ENCODE data around the gene OR2V1.
A peak's percentile ranks its signal among the peaks of the same experiment; 100 is the strongest.
"Not testable (repeated sequence)": the region's sequence is repeated elsewhere in the genome, so short reads cannot be mapped to it uniquely, and the experiment has no call there.

Gene OR2V1

DNA sequence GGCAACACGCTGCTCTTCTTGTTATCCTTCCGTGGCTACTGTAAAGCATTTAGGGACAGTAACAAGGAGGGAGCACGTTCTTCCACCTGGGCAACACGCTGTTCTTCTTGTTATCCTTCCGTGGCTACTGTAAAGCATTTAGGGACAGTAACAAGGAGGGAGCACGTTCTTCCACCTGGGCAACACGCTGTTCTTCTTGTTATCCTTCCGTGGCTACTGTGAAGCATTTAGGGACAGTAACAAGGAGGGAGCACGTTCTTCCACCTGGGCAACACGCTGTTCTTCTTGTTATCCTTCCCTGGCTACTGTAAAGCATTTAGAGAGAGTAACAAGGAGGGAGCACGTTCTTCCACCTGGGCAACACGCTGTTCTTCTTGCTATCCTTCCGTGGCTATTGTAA is 17.4 kb downstream of the OR2V1 start:
- not testable (repeated sequence) for H3K9me3 ChIP-seq (ENCODE audit: control insufficient read depth, insufficient read depth, low read length); H3K4me1 ChIP-seq (ENCODE audit: control insufficient read depth, insufficient read depth, low read length); DNase-seq (ENCODE audit: low read depth, low spot score); H3K4me3 ChIP-seq (ENCODE audit: low read length); H3K36me3 ChIP-seq (ENCODE audit: control insufficient read depth, insufficient read depth, low read length); H3K27ac ChIP-seq (ENCODE audit: low read length)
- H3K27me3 ChIP-seq (ENCODE audit: control insufficient read depth, insufficient read depth, low read length), result peaks cover 22% of the 10 kb centered on the region
- no CpG with 5 or more reads among the region's 13 CpGs for WGBS (ENCODE audit: insufficient coverage, insufficient read length)

- H3K9me3 ChIP-seq (ENCODE audit: control insufficient read depth, insufficient read depth, low read length), result no peaks in the 10 kb centered on the region
- DNase-seq (ENCODE audit: low read depth, low spot score), result no peak
- no peak overlapping the region for H3K27ac ChIP-seq (ENCODE audit: low read length)
- no peak overlapping the region for H3K4me3 ChIP-seq (ENCODE audit: low read length)
- peaks cover 4% of the 10 kb centered on the region; the same call in 1 of the 2 replicates for H3K4me1 ChIP-seq (ENCODE audit: control insufficient read depth, insufficient read depth, low read length)
- no CpG with 5 or more reads among the region's 5 CpGs for WGBS (ENCODE audit: insufficient coverage, insufficient read length)
- peaks cover 22% of the 10 kb centered on the region for H3K27me3 ChIP-seq (ENCODE audit: control insufficient read depth, insufficient read depth, low read length)
- no peaks in the 10 kb centered on the region for H3K36me3 ChIP-seq (ENCODE audit: control insufficient read depth, insufficient read depth, low read length)
Measured at GRCh38 chr5:181112476-181112875, 18.5 kb downstream of the OR2V1 start.

DNA sequence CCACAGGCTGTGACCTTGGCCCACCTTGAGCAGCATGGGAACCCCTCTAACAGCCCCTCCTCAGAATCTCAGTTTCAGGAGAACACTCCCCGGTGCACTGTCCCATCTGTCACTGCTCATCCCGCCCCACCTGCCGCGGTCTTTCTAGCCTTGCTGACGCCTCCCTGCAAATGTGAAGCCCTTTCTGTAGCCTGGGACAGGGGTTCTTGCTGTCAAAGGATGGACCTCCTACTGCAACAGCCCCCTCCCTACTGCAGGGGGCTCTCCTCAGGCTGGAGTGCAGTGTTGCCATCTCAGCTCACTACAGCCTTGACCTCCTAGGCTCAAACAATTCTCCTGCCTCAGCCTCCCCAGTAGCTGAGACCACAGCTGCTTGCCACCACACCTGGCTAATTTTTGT is 20.0 kb downstream of the OR2V1 start:
- no CpG with 5 or more reads among the region's 5 CpGs for WGBS (ENCODE audit: insufficient coverage, insufficient read length)
- H3K36me3 ChIP-seq (ENCODE audit: control insufficient read depth, insufficient read depth, low read length), result no peaks in the 10 kb centered on the region
- H3K9me3 ChIP-seq (ENCODE audit: control insufficient read depth, insufficient read depth, low read length), result no peaks in the 10 kb centered on the region
- H3K4me3 ChIP-seq (ENCODE audit: low read length), result no peak overlapping the region
- no peak for DNase-seq (ENCODE audit: low read depth, low spot score)
- peaks cover 5% of the 10 kb centered on the region; the same call in 1 of the 2 replicates for H3K4me1 ChIP-seq (ENCODE audit: control insufficient read depth, insufficient read depth, low read length)
- no peak overlapping the region for H3K27ac ChIP-seq (ENCODE audit: low read length)
- H3K27me3 ChIP-seq (ENCODE audit: control insufficient read depth, insufficient read depth, low read length), result peaks cover 19% of the 10 kb centered on the region

GRCh38 chr5:181109489-181110013 is 21.4 kb downstream of the OR2V1 start:
- H3K4me3 ChIP-seq (ENCODE audit: low read length), result no peak overlapping the region

GRCh38 chr5:181108578-181109165 is 22.3 kb downstream of the OR2V1 start:
- Histone ChIP-seq H3K9me3 (ENCODE audit: control insufficient read depth, insufficient read depth, low read length) (no peaks in the 10 kb centered on the region), H3K4me1 (ENCODE audit: control insufficient read depth, insufficient read depth, low read length) (peaks cover 9% of the 10 kb centered on the region), H3K27ac (ENCODE audit: low read length) (no peak overlapping the region), H3K4me3 (ENCODE audit: low read length) (no peak overlapping the region), H3K27me3 (ENCODE audit: control insufficient read depth, insufficient read depth, low read length) (peaks cover 7% of the 10 kb centered on the region; the same call in 1 of the 2 replicates), H3K36me3 (ENCODE audit: control insufficient read depth, insufficient read depth, low read length) (no peaks in the 10 kb centered on the region)
- WGBS (ENCODE audit: insufficient coverage, insufficient read length), result no CpG with 5 or more reads among the region's 14 CpGs
- no peak for DNase-seq (ENCODE audit: low read depth, low spot score)

More at GRCh38 chr5:181109489-181110013, 21.4 kb downstream of the OR2V1 start:
- Histone ChIP-seq H3K9me3 (ENCODE audit: control insufficient read depth, insufficient read depth, low read length) (no peaks in the 10 kb centered on the region), H3K4me1 (ENCODE audit: control insufficient read depth, insufficient read depth, low read length) (peaks cover 9% of the 10 kb centered on the region), H3K27me3 (ENCODE audit: control insufficient read depth, insufficient read depth, low read length) (peaks cover 11% of the 10 kb centered on the region), H3K27ac (ENCODE audit: low read length) (no peak overlapping the region), H3K36me3 (ENCODE audit: control insufficient read depth, insufficient read depth, low read length) (no peaks in the 10 kb centered on the region)
- WGBS (ENCODE audit: insufficient coverage, insufficient read length), result no CpG with 5 or more reads among the region's 11 CpGs
- no peak for DNase-seq (ENCODE audit: low read depth, low spot score)

GRCh38 chr5:181107699-181108098 is 23.3 kb downstream of the OR2V1 start:
- Histone ChIP-seq H3K9me3 (ENCODE audit: control insufficient read depth, insufficient read depth, low read length) (no peaks in the 10 kb centered on the region), H3K27ac (ENCODE audit: low read length) (no peak overlapping the region), H3K4me3 (ENCODE audit: low read length) (no peak overlapping the region), H3K4me1 (ENCODE audit: control insufficient read depth, insufficient read depth, low read length) (peaks cover 9% of the 10 kb centered on the region), H3K27me3 (ENCODE audit: control insufficient read depth, insufficient read depth, low read length) (peaks cover 7% of the 10 kb centered on the region; the same call in 1 of the 2 replicates), H3K36me3 (ENCODE audit: control insufficient read depth, insufficient read depth, low read length) (no peaks in the 10 kb centered on the region)
- no peak for DNase-seq (ENCODE audit: low read depth, low spot score)
- no CpG with 5 or more reads among the region's 9 CpGs for WGBS (ENCODE audit: insufficient coverage, insufficient read length)

DNA sequence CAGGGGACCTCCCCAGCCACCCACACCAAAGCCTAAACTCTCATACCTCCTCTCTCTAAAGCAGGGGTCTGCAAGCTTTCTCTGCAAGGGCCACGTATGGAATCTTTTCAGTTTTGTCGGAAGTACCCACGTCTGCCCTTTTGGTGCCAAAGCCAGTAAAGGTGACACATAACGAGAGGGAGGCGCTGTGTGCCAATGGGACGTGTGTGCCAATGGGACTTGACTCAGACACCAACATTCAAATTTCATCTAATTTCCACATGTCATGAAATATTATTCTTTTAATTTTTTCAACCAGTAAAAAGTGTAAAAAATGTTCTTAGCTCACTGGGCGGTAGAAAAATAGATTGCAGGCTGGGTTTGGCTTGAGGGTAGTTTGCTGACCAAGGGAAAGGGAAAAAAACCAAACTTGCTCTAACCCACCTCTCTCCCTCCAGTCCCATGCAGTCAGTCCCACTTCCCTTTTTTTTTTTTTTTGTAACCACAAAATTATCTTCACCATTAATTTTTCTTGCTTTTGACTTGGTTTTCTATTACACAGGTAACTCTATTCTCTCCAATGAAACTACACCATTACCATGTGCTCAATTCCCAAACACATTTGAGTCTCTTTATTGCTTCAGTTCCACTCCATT is 25.5 kb downstream of the OR2V1 start:
- no peaks in the 10 kb centered on the region for H3K36me3 ChIP-seq (ENCODE audit: control insufficient read depth, insufficient read depth, low read length)

DNA sequence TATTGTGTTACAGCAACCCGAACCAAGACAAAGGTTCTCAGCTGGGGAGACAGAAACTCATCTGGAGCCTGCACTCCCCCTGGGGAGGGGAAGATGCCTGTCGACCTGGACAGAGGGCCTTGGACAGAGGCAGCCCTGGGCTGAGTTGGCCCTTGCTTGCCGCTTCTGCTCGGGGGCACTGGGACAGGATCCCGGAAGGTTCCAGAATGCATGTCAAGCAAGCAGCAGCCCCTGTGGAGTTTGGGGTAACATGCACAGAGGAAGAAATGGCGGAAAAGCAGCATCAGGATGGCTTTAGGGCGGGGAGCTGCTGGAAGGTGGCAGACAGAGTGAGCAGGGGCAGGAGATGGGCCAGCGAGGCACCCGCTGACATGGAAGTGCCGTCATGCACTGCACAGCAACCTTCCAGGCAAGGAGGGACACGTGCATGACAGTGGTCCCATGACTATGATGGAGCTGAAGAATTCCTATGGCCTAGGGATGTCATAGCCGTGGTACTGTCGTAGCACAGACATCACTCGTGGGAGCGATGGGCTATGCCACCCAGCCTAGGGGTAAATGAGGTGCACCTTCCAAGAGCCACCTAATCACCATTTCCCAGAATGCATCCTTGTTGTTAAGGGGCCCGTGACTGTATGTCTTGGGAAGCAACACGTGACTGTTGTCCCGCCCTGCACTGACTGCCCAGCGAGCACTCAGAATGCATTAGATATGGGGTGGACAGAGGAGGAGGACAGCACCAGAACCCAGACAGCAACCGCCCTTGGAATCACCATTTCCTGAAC is 26.2 kb downstream of the OR2V1 start:
- not testable (repeated sequence) for DNase-seq (ENCODE audit: low read depth, low spot score); H3K4me3 ChIP-seq (ENCODE audit: low read length); H3K36me3 ChIP-seq (ENCODE audit: control insufficient read depth, insufficient read depth, low read length); H3K27ac ChIP-seq (ENCODE audit: low read length); H3K9me3 ChIP-seq (ENCODE audit: control insufficient read depth, insufficient read depth, low read length)
- WGBS (ENCODE audit: insufficient coverage, insufficient read length), result no CpG with 5 or more reads among the region's 20 CpGs
- peaks cover 11% of the 10 kb centered on the region for H3K4me1 ChIP-seq (ENCODE audit: control insufficient read depth, insufficient read depth, low read length)
- H3K27me3 ChIP-seq (ENCODE audit: control insufficient read depth, insufficient read depth, low read length), result peaks cover 14% of the 10 kb centered on the region

More for the DNA sequence above, 25.5 kb downstream of the OR2V1 start:
- no peak overlapping the region; the same call in 1 of the 2 replicates for H3K4me3 ChIP-seq (ENCODE audit: low read length)
- H3K27ac ChIP-seq (ENCODE audit: low read length), result no peak overlapping the region
- no CpG with 5 or more reads among the region's 7 CpGs for WGBS (ENCODE audit: insufficient coverage, insufficient read length)
- H3K4me1 ChIP-seq (ENCODE audit: control insufficient read depth, insufficient read depth, low read length), result peaks cover 10% of the 10 kb centered on the region
- DNase-seq (ENCODE audit: low read depth, low spot score), result no peak
- H3K27me3 ChIP-seq (ENCODE audit: control insufficient read depth, insufficient read depth, low read length), result peaks cover 7% of the 10 kb centered on the region; the same call in 1 of the 2 replicates
- no peaks in the 10 kb centered on the region for H3K9me3 ChIP-seq (ENCODE audit: control insufficient read depth, insufficient read depth, low read length)

DNA sequence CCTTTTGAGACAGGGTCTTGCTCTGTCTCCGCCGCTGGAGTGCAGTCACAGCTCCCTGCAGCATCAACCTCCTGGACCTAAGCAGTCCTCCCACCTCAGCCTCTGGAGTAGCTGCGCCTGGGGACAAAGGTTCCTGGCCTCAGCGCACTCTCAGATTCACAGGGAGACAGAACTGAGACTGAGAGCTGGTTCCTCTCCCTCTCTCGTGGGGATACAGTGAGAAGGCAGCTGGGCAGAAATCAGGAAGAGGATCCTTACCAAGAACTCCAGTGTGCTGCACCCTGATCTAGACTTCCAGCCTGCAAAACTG is 26.8 kb downstream of the OR2V1 start:
- peaks cover 10% of the 10 kb centered on the region for H3K4me1 ChIP-seq (ENCODE audit: control insufficient read depth, insufficient read depth, low read length)
- WGBS (ENCODE audit: insufficient coverage, insufficient read length), result no CpG with 5 or more reads among the region's 5 CpGs
- H3K36me3 ChIP-seq (ENCODE audit: control insufficient read depth, insufficient read depth, low read length); DNase-seq (ENCODE audit: low read depth, low spot score); H3K27ac ChIP-seq (ENCODE audit: low read length); H3K9me3 ChIP-seq (ENCODE audit: control insufficient read depth, insufficient read depth, low read length): not testable (repeated sequence)
- H3K4me3 ChIP-seq (ENCODE audit: low read length), result peak overlapping the region; percentile 22; the same call in 1 of the 2 replicates
- H3K27me3 ChIP-seq (ENCODE audit: control insufficient read depth, insufficient read depth, low read length), result peaks cover 20% of the 10 kb centered on the region

GRCh38 chr5:181101930-181102674 is 28.9 kb downstream of the OR2V1 start:
- not testable (repeated sequence) for H3K4me3 ChIP-seq (ENCODE audit: low read length); H3K27ac ChIP-seq (ENCODE audit: low read length); H3K9me3 ChIP-seq (ENCODE audit: control insufficient read depth, insufficient read depth, low read length); H3K4me1 ChIP-seq (ENCODE audit: control insufficient read depth, insufficient read depth, low read length); DNase-seq (ENCODE audit: low read depth, low spot score); H3K36me3 ChIP-seq (ENCODE audit: control insufficient read depth, insufficient read depth, low read length)
- WGBS (ENCODE audit: insufficient coverage, insufficient read length), result no CpG with 5 or more reads among the region's 30 CpGs
- H3K27me3 ChIP-seq (ENCODE audit: control insufficient read depth, insufficient read depth, low read length), result peaks cover 25% of the 10 kb centered on the region
